H9 (cell line): ENCODE results near the gene MTRF1. TPM values are rescaled to one million over a fixed set of nuclear protein-coding genes. Genes with fewer than 3 reads are reported as not detected.

Source experiments
- DNase-seq: peaks from one replicate; pipeline ENCODE4 v3.0.0-alpha.2; 2017
- H2AFZ ChIP-seq: one replicate; pipeline ENCODE4 v1.6.1; 2013; ENCODE audit warnings: mild to moderate bottlenecking, low read length, control low read depth, moderate library complexity
- H2AK5ac ChIP-seq: 2 replicates; pipeline ENCODE4 v1.6.1; 2013; ENCODE audit warnings: low read length, control low read depth, mixed read lengths; ENCODE audit not compliant: insufficient read length
- H2BK120ac ChIP-seq: one replicate; pipeline ENCODE4 v1.6.1; 2013; ENCODE audit warnings: low read depth, mild to moderate bottlenecking, low read length, control low read depth, inconsistent platforms; ENCODE audit not compliant: poor library complexity, severe bottlenecking
- H2BK12ac ChIP-seq: 2 replicates; pipeline ENCODE4 v1.6.1; 2013; ENCODE audit warnings: low read length, control low read depth, mixed read lengths, low read depth; ENCODE audit not compliant: insufficient read length
- H2BK15ac ChIP-seq: 2 replicates; pipeline ENCODE4 v1.6.1; 2013; ENCODE audit warnings: low read depth, low read length, control low read depth
- H2BK20ac ChIP-seq: one replicate; pipeline ENCODE4 v1.6.1; 2013; ENCODE audit warnings: low read depth, mild to moderate bottlenecking, low read length, control low read depth, inconsistent platforms; ENCODE audit not compliant: poor library complexity, severe bottlenecking
- H2BK5ac ChIP-seq: 2 replicates; pipeline ENCODE4 v1.6.1; 2013; ENCODE audit warnings: low read length, control low read depth, mixed read lengths; ENCODE audit not compliant: insufficient read length
- H3K14ac ChIP-seq: 2 replicates; pipeline ENCODE4 v1.6.1; 2013; ENCODE audit warnings: low read length, control low read depth; ENCODE audit not compliant: insufficient read depth
- H3K18ac ChIP-seq: 2 replicates; pipeline ENCODE4 v1.6.1; 2013; ENCODE audit warnings: low read depth, mild to moderate bottlenecking, mixed read lengths, low read length, control low read depth; ENCODE audit not compliant: insufficient read length
- H3K23ac ChIP-seq: 2 replicates; pipeline ENCODE4 v1.6.1; 2013; ENCODE audit warnings: low read length, control low read depth, mixed read lengths, low read depth; ENCODE audit not compliant: insufficient read length
- H3K23me2 ChIP-seq: 2 replicates; pipeline ENCODE4 v1.6.1; 2013; ENCODE audit warnings: low read depth, mild to moderate bottlenecking, mixed read lengths, low read length, control low read depth; ENCODE audit not compliant: insufficient read length, poor library complexity, severe bottlenecking
- H3K27ac ChIP-seq: 2 replicates; pipeline ENCODE4 v1.5.1; 2013; ENCODE audit warnings: low read length, control low read depth, mixed read lengths, low read depth; ENCODE audit not compliant: insufficient read length
- H3K27me3 ChIP-seq: 2 replicates; pipeline ENCODE4 v1.6.1; 2013; ENCODE audit warnings: low read length, control low read depth, inconsistent platforms; ENCODE audit not compliant: insufficient read depth
- H3K4ac ChIP-seq: 2 replicates; pipeline ENCODE4 v1.6.1; 2013; ENCODE audit warnings: low read depth, mild to moderate bottlenecking, control low read depth, inconsistent platforms, low read length, moderate library complexity
- H3K4me1 ChIP-seq: 2 replicates; pipeline ENCODE4 v1.6.1; 2013; ENCODE audit warnings: low read length, control low read depth, inconsistent platforms; ENCODE audit not compliant: insufficient read depth
- H3K4me2 ChIP-seq: 2 replicates; pipeline ENCODE4 v1.6.1; 2013; ENCODE audit warnings: low read length, control low read depth, mixed read lengths; ENCODE audit not compliant: insufficient read length, insufficient read depth
- H3K56ac ChIP-seq: 2 replicates; pipeline ENCODE4 v1.6.1; 2013; ENCODE audit warnings: low read depth, mild to moderate bottlenecking, mixed read lengths, low read length, control low read depth; ENCODE audit not compliant: insufficient read length
- H3K79me1 ChIP-seq: 2 replicates; pipeline ENCODE4 v1.6.1; 2013; ENCODE audit warnings: low read depth, mild to moderate bottlenecking, moderate library complexity, low read length, control low read depth, inconsistent platforms; ENCODE audit not compliant: insufficient read depth, poor library complexity, severe bottlenecking
- H3K79me2 ChIP-seq: 2 replicates; pipeline ENCODE4 v1.6.1; 2013; ENCODE audit warnings: low read length, control low read depth, inconsistent platforms; ENCODE audit not compliant: insufficient read depth
- H3K9ac ChIP-seq: 2 replicates; pipeline ENCODE4 v1.6.1; 2013; ENCODE audit warnings: low read length, control low read depth, mixed read lengths; ENCODE audit not compliant: insufficient read length; ENCODE audit errors: extremely low read depth
- H3K9me3 ChIP-seq: one replicate; pipeline ENCODE4 v1.6.1; 2013; ENCODE audit warnings: low read depth, low read length, inconsistent platforms; ENCODE audit not compliant: control insufficient read depth
- H3T11ph ChIP-seq: one replicate; pipeline ENCODE4 v1.6.1; 2013; ENCODE audit warnings: mild to moderate bottlenecking, low read length, control low read depth, inconsistent platforms
- H4K20me1 ChIP-seq: one replicate; pipeline ENCODE4 v1.6.1; 2013; ENCODE audit not compliant: control insufficient read depth, insufficient read length, insufficient read depth
- H4K5ac ChIP-seq: 2 replicates; pipeline ENCODE4 v1.6.1; 2013; ENCODE audit warnings: low read depth, mild to moderate bottlenecking, mixed read lengths, low read length, control low read depth; ENCODE audit not compliant: insufficient read length
- H4K8ac ChIP-seq: replicated peaks from 2 replicates; pipeline ENCODE4 v1.6.1; 2013; ENCODE audit warnings: low read length, control low read depth, mixed read lengths, low read depth; ENCODE audit not compliant: insufficient read length
- H4K91ac ChIP-seq: 2 replicates; pipeline ENCODE4 v1.6.1; 2013; ENCODE audit warnings: low read depth, mild to moderate bottlenecking, moderate library complexity, mixed read lengths, low read length, control low read depth; ENCODE audit not compliant: insufficient read length
- H3K27ac Mint-ChIP-seq, 3 experiments: 2 replicates in 2 of 3; 3 replicates in 1 of 3; pipeline ENCODE4 v1.8.0; 2020 to 2021; ENCODE audit warnings: mixed read lengths in 3 of 3, mild to moderate bottlenecking in 1 of 3, moderate library complexity in 1 of 3
- H3K27me3 Mint-ChIP-seq: 2 replicates; pipeline ENCODE4 v1.8.0; 2021; ENCODE audit warnings: low read depth, mild to moderate bottlenecking, moderate library complexity, mixed read lengths
- H3K36me3 Mint-ChIP-seq, 3 experiments: 2 replicates in 2 of 3; 3 replicates in 1 of 3; pipeline ENCODE4 v1.8.0; 2020 to 2021; ENCODE audit warnings: low read depth in 3 of 3, mixed read lengths in 3 of 3; ENCODE audit not compliant: insufficient read depth in 1 of 3
- H3K4me1 Mint-ChIP-seq, 2 experiments: 2 replicates each; pipeline ENCODE4 v1.8.0; 2020; ENCODE audit warnings: mixed read lengths in 2 of 2
- H3K4me3 Mint-ChIP-seq, 2 experiments: 2 replicates in 1 of 2; 3 replicates in 1 of 2; pipeline ENCODE4 v1.8.0; 2020 to 2021; ENCODE audit warnings: mild to moderate bottlenecking in 2 of 2, mixed read lengths in 2 of 2, moderate library complexity in 1 of 2
- H3K9me3 Mint-ChIP-seq, 2 experiments: 2 replicates in 1 of 2; 3 replicates in 1 of 2; pipeline ENCODE4 v1.8.0; 2020; ENCODE audit warnings: mild to moderate bottlenecking in 2 of 2, mixed read lengths in 2 of 2, moderate library complexity in 1 of 2
- CTCF ChIP-seq: fragments of 200-600 bp; sonication (generic); conservative IDR thresholded peaks from 3 replicates; pipeline ENCODE4 v1.8.0; 2021; ENCODE audit warnings: antibody characterized with exemption, mild to moderate bottlenecking
- WGBS: extraction: QIAGEN DNeasy Blood & Tissue Kit; methylation state at CpG from one replicate; pipeline ENCODE4 v1.1.7; 2013; ENCODE audit warnings: missing lambda C conversion rate, low lambda C conversion rate, mixed read lengths; ENCODE audit not compliant: insufficient read length; ENCODE audit errors: extremely low coverage; 5-methylcytosine and 5-hydroxymethylcytosine counted together
- total RNA-seq: library from RNA; stranded (reverse); gene quantifications from 2 replicates; pipeline ENCODE4 v1.2.1, GENCODE V29; 2021

The MTRF1 gene
- total RNA-seq, 1 experiment from 2014 or later = 16.2 TPM

- H3K27me3 ChIP-seq = no peaks in the 10 kb centered on the region
- peaks cover 47 to 50% of the 10 kb centered on the region in 2 experiments for H3K9me3 Mint-ChIP-seq
- no peaks in the 10 kb centered on the region; a peak in 1 of 4 replicates for H3K4me1 Mint-ChIP-seq
- no peak overlapping the region for H3K9ac ChIP-seq
- H3K56ac ChIP-seq = no peak overlapping the region
- WGBS = no CpG with 5 or more reads among the region's 1 CpG
- no peak overlapping the region for H4K91ac ChIP-seq
- H4K5ac ChIP-seq = no peak overlapping the region
- no peak overlapping the region for H2AFZ ChIP-seq
- no peak overlapping the region for H3K4ac ChIP-seq
- peaks cover 12% of the 10 kb centered on the region for H3K9me3 ChIP-seq
- H4K20me1 ChIP-seq = no peaks in the 10 kb centered on the region
- no peak overlapping the region for H3K4me3 Mint-ChIP-seq
- no peaks in the 10 kb centered on the region for H3K23me2 ChIP-seq
- H2BK12ac ChIP-seq = no peak overlapping the region
- no peak overlapping the region for H3K18ac ChIP-seq
- no peaks in the 10 kb centered on the region for H3K4me1 ChIP-seq
- peaks cover 7 to 24% (median 18%) of the 10 kb centered on the region in 3 experiments; a peak in 6 of 7 replicates for H3K36me3 Mint-ChIP-seq
- no peaks in the 10 kb centered on the region for H3K79me2 ChIP-seq
- no peak for DNase-seq
- no peak overlapping the region for H2BK15ac ChIP-seq
- no peak overlapping the region for H2BK5ac ChIP-seq
- no peak overlapping the region for H2BK120ac ChIP-seq
- H3K4me2 ChIP-seq = no peak overlapping the region
- no peak overlapping the region for H3K23ac ChIP-seq
- TF ChIP-seq CTCF = no peak
- H3K14ac ChIP-seq = no peak overlapping the region
- no peak overlapping the region for H2BK20ac ChIP-seq
- no peak overlapping the region for H3T11ph ChIP-seq
- no peak overlapping the region for H4K8ac ChIP-seq
- H3K27ac ChIP-seq = no peak overlapping the region
- no peak overlapping the region for H2AK5ac ChIP-seq
- peaks cover 2% of the 10 kb centered on the region for H3K27me3 Mint-ChIP-seq
- H3K27ac Mint-ChIP-seq = no peak overlapping the region
- no peaks in the 10 kb centered on the region for H3K79me1 ChIP-seq
These were observed 5.4 kb upstream of the MTRF1 start for GRCh38 chr13:41268764-41269163.
